ENCODE data around the gene SCRN3.
"Not testable (repeated sequence)": the region's sequence is repeated elsewhere in the genome, so short reads cannot be mapped to it uniquely, and the experiment has no call there.

The SCRN3 gene

GRCh38 chr2:174400853-174401252 lies 5.3 kb downstream of the SCRN3 start:
- no peak for DNase-seq (ENCODE audit: low read depth in 2 of 2, low spot score in 1 of 2)

- no peak for DNase-seq (ENCODE audit: low read depth in 2 of 2, low spot score in 1 of 2)
Measured at GRCh38 chr2:174403628-174404027, 8.1 kb downstream of the SCRN3 start.

GRCh38 chr2:174410039-174410438 lies 14.5 kb downstream of the SCRN3 start:
- DNase-seq (ENCODE audit: low read depth in 2 of 2, low spot score in 1 of 2): not testable (repeated sequence)

- no peak for DNase-seq (ENCODE audit: low read depth in 2 of 2, low spot score in 1 of 2)
Measured at GRCh38 chr2:174412256-174412655, 16.7 kb downstream of the SCRN3 start.

GRCh38 chr2:174428214-174428613 lies 32.7 kb downstream of the SCRN3 start:
- DNase-seq (ENCODE audit: low read depth in 2 of 2, low spot score in 1 of 2): no peak

- no peak for DNase-seq (ENCODE audit: low read depth in 2 of 2, low spot score in 1 of 2)
Measured at GRCh38 chr2:174430066-174430465, 34.5 kb downstream of the SCRN3 start.

- no peak for DNase-seq (ENCODE audit: low read depth in 2 of 2, low spot score in 1 of 2)
Measured at GRCh38 chr2:174431902-174432301, 36.4 kb downstream of the SCRN3 start.

- no peak for DNase-seq (ENCODE audit: low read depth in 2 of 2, low spot score in 1 of 2)
Measured at GRCh38 chr2:174436351-174436750, 40.8 kb downstream of the SCRN3 start.

- DNase-seq (ENCODE audit: low read depth in 2 of 2, low spot score in 1 of 2): no peak
Measured at GRCh38 chr2:174438146-174438886, 42.8 kb downstream of the SCRN3 start.

GRCh38 chr2:174439323-174439722 lies 43.8 kb downstream of the SCRN3 start:
- no peak for DNase-seq (ENCODE audit: low read depth in 2 of 2, low spot score in 1 of 2)

- no peak for DNase-seq (ENCODE audit: low read depth in 2 of 2, low spot score in 1 of 2)
Measured at GRCh38 chr2:174439950-174440349, 44.4 kb downstream of the SCRN3 start.

GRCh38 chr2:174442546-174443510 lies 47.3 kb downstream of the SCRN3 start:
- no peak for DNase-seq (ENCODE audit: low read depth in 2 of 2, low spot score in 1 of 2)

GRCh38 chr2:174444761-174445160 lies 49.2 kb downstream of the SCRN3 start:
- no peak for DNase-seq (ENCODE audit: low read depth in 2 of 2, low spot score in 1 of 2)

- DNase-seq (ENCODE audit: low read depth in 2 of 2, low spot score in 1 of 2): no peak
Measured at GRCh38 chr2:174445248-174445647, 49.7 kb downstream of the SCRN3 start.

- no peak for DNase-seq (ENCODE audit: low read depth in 2 of 2, low spot score in 1 of 2)
Measured at GRCh38 chr2:174446531-174446930, 51.0 kb downstream of the SCRN3 start.

GRCh38 chr2:174449033-174449432 lies 53.5 kb downstream of the SCRN3 start:
- no peak for DNase-seq (ENCODE audit: low read depth in 2 of 2, low spot score in 1 of 2)

GRCh38 chr2:174450021-174450816 lies 54.7 kb downstream of the SCRN3 start:
- no peak for DNase-seq (ENCODE audit: low read depth in 2 of 2, low spot score in 1 of 2)

GRCh38 chr2:174454566-174454965 lies 59.0 kb downstream of the SCRN3 start:
- DNase-seq (ENCODE audit: low read depth in 2 of 2, low spot score in 1 of 2): no peak

- DNase-seq (ENCODE audit: low read depth in 2 of 2, low spot score in 1 of 2): no peak
Measured at GRCh38 chr2:174461221-174461620, 65.7 kb downstream of the SCRN3 start.

- DNase-seq (ENCODE audit: low read depth in 2 of 2, low spot score in 1 of 2): no peak
Measured at GRCh38 chr2:174465327-174465726, 69.8 kb downstream of the SCRN3 start.

GRCh38 chr2:174473796-174474195 lies 78.3 kb downstream of the SCRN3 start:
- no peak for DNase-seq (ENCODE audit: low read depth in 2 of 2, low spot score in 1 of 2)

All from stimulated activated CD8-positive, alpha-beta memory T cell treated with anti-CD3 and anti-CD28 coated beads, Interleukin-4, amount 100 ng/mL, for 1 hour (primary cell).